ENCODE measurements around the gene NSUN2.

GRCh38 chr5:6572086-6572824 lies 60.6 kb downstream of the NSUN2 start:
- TF ChIP-seq JUN (IDR thresholded peaks at IDR 0.05) (no peak), CTCF (IDR thresholded peaks at IDR 0.05) (no peak), E2F6 (IDR thresholded peaks at IDR 0.05; ENCODE audit: borderline replicate concordance, low read depth) (no peak), JUNB (IDR thresholded peaks at IDR 0.05) (no peak), POLR2A (IDR thresholded peaks at IDR 0.05; ENCODE audit: low read length) (no peak), HDAC2 (IDR thresholded peaks at IDR 0.05) (no peak), ESRRA (IDR thresholded peaks at IDR 0.05; ENCODE audit: borderline replicate concordance, low read length) (no peak)
